ENCODE measurements around the gene NPAS1. TPM values are rescaled to one million over a fixed set of nuclear protein-coding genes. Genes with fewer than 3 reads are reported as not detected.

Gene NPAS1
- polyA plus RNA-seq, 1 experiment, result 4.6 TPM

- TF ChIP-seq CTCF (IDR thresholded peaks at IDR 0.05; ENCODE audit: insufficient read depth, low read depth, low read length), result no peak
- Histone ChIP-seq H3K36me3 (ENCODE audit: control insufficient read depth, insufficient read depth, low read length) (peaks cover 9% of the 10 kb centered on the region), H3K27me3 (ENCODE audit: control insufficient read depth, insufficient read depth, low read length) (no peaks in the 10 kb centered on the region), H3K4me3 (ENCODE audit: low read depth, low read length) (no peak overlapping the region)
- DNase-seq (ENCODE audit: low read depth), result no peak
- ChIA-PET POLR2A (no interaction called here), CTCF (interaction anchor here (1.0 to 2.1 kb wide), 4 partner anchors 12 to 137 kb away, joined by 3 to 8 read pairs (median 3); no protein-coding TSS in a partner anchor)
These were observed 35.3 kb upstream of the NPAS1 start for GRCh38 chr19:46984077-46985010.

GRCh38 chr19:46985542-46986415, 33.9 kb upstream of the NPAS1 start:
- Histone ChIP-seq H3K27me3 (ENCODE audit: control insufficient read depth, insufficient read depth, low read length) (no peaks in the 10 kb centered on the region), H3K36me3 (ENCODE audit: control insufficient read depth, insufficient read depth, low read length) (peaks cover 15% of the 10 kb centered on the region), H3K4me3 (ENCODE audit: low read depth, low read length) (no peak overlapping the region)
- ChIA-PET POLR2A (no interaction called here), CTCF (interaction anchor here (0.6 to 4.3 kb wide), 5 partner anchors 10 to 129 kb away, joined by 3 to 17 read pairs (median 5); no protein-coding TSS in a partner anchor)
- DNase-seq (ENCODE audit: low read depth), result no peak
- no peak for TF ChIP-seq CTCF (IDR thresholded peaks at IDR 0.05; ENCODE audit: insufficient read depth, low read depth, low read length)

- Histone ChIP-seq H3K4me3 (ENCODE audit: low read depth, low read length) (no peak overlapping the region), H3K36me3 (ENCODE audit: control insufficient read depth, insufficient read depth, low read length) (peaks cover 34% of the 10 kb centered on the region), H3K27me3 (ENCODE audit: control insufficient read depth, insufficient read depth, low read length) (no peaks in the 10 kb centered on the region)
- no peak for DNase-seq (ENCODE audit: low read depth)
- POLR2A ChIA-PET, result no interaction called here
- CTCF ChIA-PET, result interaction anchor here (1.3 to 4.3 kb wide), 2 partner anchors 13 to 132 kb away, joined by 4 to 17 read pairs; no protein-coding TSS in a partner anchor
- no peak for TF ChIP-seq CTCF (IDR thresholded peaks at IDR 0.05; ENCODE audit: insufficient read depth, low read depth, low read length)
These were observed 30.9 kb upstream of the NPAS1 start for GRCh38 chr19:46988614-46989230.

GRCh38 chr19:46990991-46991676, 28.5 kb upstream of the NPAS1 start:
- Histone ChIP-seq H3K36me3 (ENCODE audit: control insufficient read depth, insufficient read depth, low read length) (peaks cover 47% of the 10 kb centered on the region), H3K4me3 (ENCODE audit: low read depth, low read length) (no peak overlapping the region), H3K27me3 (ENCODE audit: control insufficient read depth, insufficient read depth, low read length) (no peaks in the 10 kb centered on the region)
- ChIA-PET CTCF (interaction anchor here (0.5 to 5.7 kb wide), 40 partner anchors 9 to 248 kb away, joined by 3 to 108 read pairs (median 4); partner anchors contain the start of genes AP2S1 and ARHGAP35), POLR2A (no interaction called here)
- TF ChIP-seq CTCF (IDR thresholded peaks at IDR 0.05; ENCODE audit: insufficient read depth, low read depth, low read length), result peak; percentile 86
- DNase-seq (ENCODE audit: low read depth), result no peak
